Mucosa of gallbladder (tissue), 1 donor: ENCODE data around the gene ABHD2. TPM values are rescaled to one million over a fixed set of nuclear protein-coding genes. Genes with fewer than 3 reads are reported as not detected.
"Not testable (repeated sequence)": the region's sequence is repeated elsewhere in the genome, so short reads cannot be mapped to it uniquely, and the experiment has no call there.

Experiments used
- DNase-seq: peaks from one replicate; pipeline ENCODE4 v3.0.0-alpha.2; 2020; ENCODE audit warnings: low spot score
- total RNA-seq: library from RNA; stranded (reverse); gene quantifications from one replicate; pipeline ENCODE4 v1.2.1, GENCODE V29; 2021
- donor health status: DM: no; HTN: no; CAD: no.

ABHD2 gene
- total RNA-seq, 1 donor from 2014 or later: 430 TPM

GRCh38 chr15:89137926-89138325 is 49.7 kb downstream of the ABHD2 start:
- no peak for DNase-seq

- DNase-seq: no peak
These were observed 50.9 kb downstream of the ABHD2 start for GRCh38 chr15:89138999-89139612.

GRCh38 chr15:89139613-89140499 is 51.6 kb downstream of the ABHD2 start:
- no peak for DNase-seq

- no peak for DNase-seq
These were observed 52.3 kb downstream of the ABHD2 start for GRCh38 chr15:89140595-89140994.

- not testable (repeated sequence) for DNase-seq
These were observed 52.9 kb downstream of the ABHD2 start for GRCh38 chr15:89141159-89141558.

- no peak for DNase-seq
These were observed 53.6 kb downstream of the ABHD2 start for GRCh38 chr15:89141885-89142284.

GRCh38 chr15:89142423-89142822 is 54.2 kb downstream of the ABHD2 start:
- DNase-seq: no peak

- no peak for DNase-seq
These were observed 55.4 kb downstream of the ABHD2 start for GRCh38 chr15:89143503-89144162.

- no peak for DNase-seq
These were observed 56.2 kb downstream of the ABHD2 start for GRCh38 chr15:89144491-89144890.

- no peak for DNase-seq
These were observed 58.1 kb downstream of the ABHD2 start for GRCh38 chr15:89146366-89146765.

GRCh38 chr15:89148126-89148525 is 59.9 kb downstream of the ABHD2 start:
- DNase-seq: no peak

- no peak for DNase-seq
These were observed 61.3 kb downstream of the ABHD2 start for GRCh38 chr15:89149501-89150101.

GRCh38 chr15:89150287-89150686 is 62.0 kb downstream of the ABHD2 start:
- no peak for DNase-seq

GRCh38 chr15:89150762-89151664 is 62.8 kb downstream of the ABHD2 start:
- DNase-seq: peak; percentile 40

- DNase-seq: no peak
These were observed 66.9 kb downstream of the ABHD2 start for GRCh38 chr15:89155122-89155521.

- DNase-seq: no peak
These were observed 67.4 kb downstream of the ABHD2 start for GRCh38 chr15:89155656-89156055.

GRCh38 chr15:89157061-89157460 is 68.8 kb downstream of the ABHD2 start:
- no peak for DNase-seq

GRCh38 chr15:89157918-89158564 is 69.8 kb downstream of the ABHD2 start:
- DNase-seq: no peak

GRCh38 chr15:89161666-89162065 is 73.4 kb downstream of the ABHD2 start:
- DNase-seq: no peak

GRCh38 chr15:89163271-89164055 is 75.2 kb downstream of the ABHD2 start:
- no peak for DNase-seq
